Measurements from ENCODE around the gene ULBP3. TPM values are rescaled to one million over a fixed set of nuclear protein-coding genes. Genes with fewer than 3 reads are reported as not detected.

The ULBP3 gene
- total RNA-seq, 1 experiment from 2014 or later, result 18.4 TPM

DNA sequence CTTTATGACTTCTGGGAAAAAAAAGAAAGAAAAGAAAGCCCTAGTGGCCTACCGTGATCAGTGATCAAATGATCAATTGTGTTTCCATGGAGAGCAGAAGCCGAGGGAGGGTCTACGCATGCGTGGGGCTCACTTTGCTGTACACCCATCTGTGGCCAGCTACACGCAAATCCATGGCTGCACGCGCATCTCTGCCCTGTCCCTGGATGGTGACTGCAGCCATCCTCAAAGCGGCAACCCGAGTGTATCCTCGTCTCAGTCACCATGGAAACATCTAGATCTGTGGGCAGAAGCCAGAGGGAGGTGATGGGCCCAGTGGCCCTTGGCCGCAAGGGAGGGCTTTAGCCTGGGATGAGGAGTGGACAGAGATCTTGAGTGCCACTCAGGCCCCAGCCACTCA, 785 bp upstream of the ULBP3 start:
- CTCF ChIA-PET, result interaction anchor here (1.3 to 3.7 kb wide), 6 partner anchors 11 to 748 kb away, joined by 4 to 48 read pairs (median 8); no protein-coding TSS in a partner anchor
- peak overlapping the region; percentile 98 for H3K4me2 ChIP-seq (ENCODE audit: low read length)
- ATAC-seq (no peak), DNase-seq (ENCODE audit: low read depth, low spot score) (no peak)
- H3K9ac ChIP-seq (ENCODE audit: low read length), result 0 out of 2 replicates have a peak overlapping the region, but pooled peaks have one; percentile 52
- H3K4me1 ChIP-seq (ENCODE audit: control insufficient read depth in 1 of 2, insufficient read depth in 2 of 2, low read length in 2 of 2), result peaks cover 20 to 52% of the 10 kb centered on the region in 2 experiments
- no TSS peak for BruUV-seq (replicated peaks)
- H3K9me3 ChIP-seq (ENCODE audit: control insufficient read depth in 1 of 2, insufficient read depth in 1 of 2, low read depth in 1 of 2, low read length in 2 of 2), result no peaks in the 10 kb centered on the region
- RAD21 ChIA-PET (ENCODE audit: low non-redundant PET in 1 of 2, low total read pairs in 2 of 2, uncharacterized antibody in 2 of 2, unreplicated experiment in 2 of 2), result no interaction called here
- intact Hi-C loops (cut with micrococcal nuclease), result loop anchor here (1.0 to 5.0 kb wide), 3 partner anchors 62 to 348 kb away; no protein-coding TSS in a partner anchor
- 0 out of 2 replicates have a peak overlapping the region, but pooled peaks have one; percentile 27 for H3K27ac ChIP-seq (ENCODE audit: low read depth, low read length)
- H3K79me2 ChIP-seq (ENCODE audit: insufficient read depth, low read length), result peaks cover 9% of the 10 kb centered on the region; the same call in 1 of the 2 replicates
- peak overlapping the region; percentile 86 for H2AFZ ChIP-seq (ENCODE audit: low read depth, low read length, poor library complexity, severe bottlenecking)
- POLR2A ChIA-PET, result interaction anchor here (1.1 kb wide), 1 partner anchor 11 kb away, joined by 4 read pairs; no protein-coding TSS in a partner anchor
- TF ChIP-seq YY1 (IDR thresholded peaks at IDR 0.05; ENCODE audit: extremely low read depth, insufficient replicate concordance, low read depth, low read length) (no peak), SRF (IDR thresholded peaks at IDR 0.05; ENCODE audit: low read depth) (no peak), EZH2 (IDR thresholded peaks at IDR 0.05) (no peak), EGR1 (IDR thresholded peaks at IDR 0.05; ENCODE audit: low read depth) (no peak), SIN3A (IDR thresholded peaks at IDR 0.05; ENCODE audit: low read depth) (no peak)
- TF ChIP-seq, protein P1, sequence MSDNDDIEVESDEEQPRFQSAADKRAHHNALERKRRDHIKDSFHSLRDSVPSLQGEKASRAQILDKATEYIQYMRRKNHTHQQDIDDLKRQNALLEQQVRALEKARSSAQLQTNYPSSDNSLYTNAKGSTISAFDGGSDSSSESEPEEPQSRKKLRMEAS (IDR thresholded peaks at IDR 0.05), result no peak
- TF ChIP-seq, protein P2, sequence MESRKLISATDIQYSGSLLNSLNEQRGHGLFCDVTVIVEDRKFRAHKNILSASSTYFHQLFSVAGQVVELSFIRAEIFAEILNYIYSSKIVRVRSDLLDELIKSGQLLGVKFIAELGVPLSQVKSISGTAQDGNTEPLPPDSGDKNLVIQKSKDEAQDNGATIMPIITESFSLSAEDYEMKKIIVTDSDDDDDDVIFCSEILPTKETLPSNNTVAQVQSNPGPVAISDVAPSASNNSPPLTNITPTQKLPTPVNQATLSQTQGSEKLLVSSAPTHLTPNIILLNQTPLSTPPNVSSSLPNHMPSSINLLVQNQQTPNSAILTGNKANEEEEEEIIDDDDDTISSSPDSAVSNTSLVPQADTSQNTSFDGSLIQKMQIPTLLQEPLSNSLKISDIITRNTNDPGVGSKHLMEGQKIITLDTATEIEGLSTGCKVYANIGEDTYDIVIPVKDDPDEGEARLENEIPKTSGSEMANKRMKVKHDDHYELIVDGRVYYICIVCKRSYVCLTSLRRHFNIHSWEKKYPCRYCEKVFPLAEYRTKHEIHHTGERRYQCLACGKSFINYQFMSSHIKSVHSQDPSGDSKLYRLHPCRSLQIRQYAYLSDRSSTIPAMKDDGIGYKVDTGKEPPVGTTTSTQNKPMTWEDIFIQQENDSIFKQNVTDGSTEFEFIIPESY (IDR thresholded peaks at IDR 0.05; ENCODE audit: extremely low read depth, insufficient replicate concordance, low read length), result no peak
- TF ChIP-seq, protein P3, sequence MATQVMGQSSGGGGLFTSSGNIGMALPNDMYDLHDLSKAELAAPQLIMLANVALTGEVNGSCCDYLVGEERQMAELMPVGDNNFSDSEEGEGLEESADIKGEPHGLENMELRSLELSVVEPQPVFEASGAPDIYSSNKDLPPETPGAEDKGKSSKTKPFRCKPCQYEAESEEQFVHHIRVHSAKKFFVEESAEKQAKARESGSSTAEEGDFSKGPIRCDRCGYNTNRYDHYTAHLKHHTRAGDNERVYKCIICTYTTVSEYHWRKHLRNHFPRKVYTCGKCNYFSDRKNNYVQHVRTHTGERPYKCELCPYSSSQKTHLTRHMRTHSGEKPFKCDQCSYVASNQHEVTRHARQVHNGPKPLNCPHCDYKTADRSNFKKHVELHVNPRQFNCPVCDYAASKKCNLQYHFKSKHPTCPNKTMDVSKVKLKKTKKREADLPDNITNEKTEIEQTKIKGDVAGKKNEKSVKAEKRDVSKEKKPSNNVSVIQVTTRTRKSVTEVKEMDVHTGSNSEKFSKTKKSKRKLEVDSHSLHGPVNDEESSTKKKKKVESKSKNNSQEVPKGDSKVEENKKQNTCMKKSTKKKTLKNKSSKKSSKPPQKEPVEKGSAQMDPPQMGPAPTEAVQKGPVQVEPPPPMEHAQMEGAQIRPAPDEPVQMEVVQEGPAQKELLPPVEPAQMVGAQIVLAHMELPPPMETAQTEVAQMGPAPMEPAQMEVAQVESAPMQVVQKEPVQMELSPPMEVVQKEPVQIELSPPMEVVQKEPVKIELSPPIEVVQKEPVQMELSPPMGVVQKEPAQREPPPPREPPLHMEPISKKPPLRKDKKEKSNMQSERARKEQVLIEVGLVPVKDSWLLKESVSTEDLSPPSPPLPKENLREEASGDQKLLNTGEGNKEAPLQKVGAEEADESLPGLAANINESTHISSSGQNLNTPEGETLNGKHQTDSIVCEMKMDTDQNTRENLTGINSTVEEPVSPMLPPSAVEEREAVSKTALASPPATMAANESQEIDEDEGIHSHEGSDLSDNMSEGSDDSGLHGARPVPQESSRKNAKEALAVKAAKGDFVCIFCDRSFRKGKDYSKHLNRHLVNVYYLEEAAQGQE (IDR thresholded peaks at IDR 0.05; ENCODE audit: low read depth), result no peak
- peak overlapping the region in 1 of 2 experiments; percentile 92; a peak in 2 of 4 replicates for H3K4me3 ChIP-seq (replicated peaks in 1 of 2; ENCODE audit: low read depth in 1 of 2, low read length in 2 of 2)
- H4K20me1 ChIP-seq (ENCODE audit: insufficient read depth), result no peaks in the 10 kb centered on the region
- peaks cover 3 to 5% of the 10 kb centered on the region in 2 experiments; a peak in 2 of 4 replicates for H3K36me3 ChIP-seq (ENCODE audit: control insufficient read depth in 1 of 2, insufficient read depth in 2 of 2, low read length in 2 of 2)
- no peaks in the 10 kb centered on the region for H3K9me2 ChIP-seq (ENCODE audit: insufficient read depth)
- no peaks in the 10 kb centered on the region for H3K27me3 ChIP-seq (ENCODE audit: insufficient read depth, low read length)

Measured in HCT116 (cell line).